Panc1 (cell line): Measurements from ENCODE around the gene PPOX. TPM values are rescaled to one million over a fixed set of nuclear protein-coding genes. Genes with fewer than 3 reads are reported as not detected.

Experiments
- ATAC-seq: fragments of 200-7000 bp; cut with Tn5 transposase; 2 replicates; pipeline ENCODE4 v1.9.1; 2020; ENCODE audit warnings: mild to moderate bottlenecking, moderate library complexity
- BruUV-seq: library from RNA; stranded (reverse); fragments of 400-500 nt; replicated peaks from 2 replicates; lab custom pipeline; 2021; lab: Mats Ljungman, UMichigan
- CTCF ChIA-PET: fragments of 300-600 bp; sonication (Branson Sonifier 250); formaldehyde crosslinking; loops from one replicate; lab custom pipeline; 2022; ENCODE audit warnings: antibody characterized with exemption; lab: Charles Lee
- POLR2A ChIA-PET: fragments of 300-600 bp; sonication (Branson Sonifier 250); formaldehyde crosslinking; loops from one replicate; lab custom pipeline; 2022; ENCODE audit warnings: antibody characterized with exemption; lab: Charles Lee
- DNase-seq: peaks from one replicate; pipeline ENCODE4 v3.0.0-alpha.2; 2010; ENCODE audit warnings: low read depth, low spot score
- H3K27ac ChIP-seq: 2 replicates; pipeline ENCODE4 v1.5.1; 2011; ENCODE audit warnings: mild to moderate bottlenecking, low read length, inconsistent platforms
- H3K27me3 ChIP-seq: fragments of 200-500 bp; sonication (Bioruptor generic); 2 replicates; pipeline ENCODE4 v1.6.0; 2014; ENCODE audit warnings: low read length, inconsistent platforms; ENCODE audit not compliant: control insufficient read depth, insufficient read depth
- H3K36me3 ChIP-seq: fragments of 200-500 bp; sonication (Bioruptor generic); 2 replicates; pipeline ENCODE4 v1.5.1; 2014; ENCODE audit warnings: inconsistent platforms, mild to moderate bottlenecking, low read length, moderate library complexity; ENCODE audit not compliant: control insufficient read depth, insufficient read depth
- H3K4me1 ChIP-seq: 2 replicates; pipeline ENCODE4 v1.5.1; 2011; ENCODE audit warnings: inconsistent platforms, mild to moderate bottlenecking, low read length, moderate library complexity; ENCODE audit not compliant: control insufficient read depth, insufficient read depth
- H3K4me3 ChIP-seq, 2 experiments: 2 replicates each; pipeline ENCODE4 v1.5.1; 2011 to 2012; ENCODE audit warnings: low read depth in 2 of 2, low read length in 2 of 2, mild to moderate bottlenecking in 2 of 2, inconsistent platforms in 1 of 2, moderate library complexity in 1 of 2
- H3K9me3 ChIP-seq: fragments of 200-500 bp; sonication (Bioruptor generic); 2 replicates; pipeline ENCODE4 v1.5.1; 2014; ENCODE audit warnings: low read depth, mild to moderate bottlenecking, inconsistent platforms, low read length, moderate library complexity; ENCODE audit not compliant: control insufficient read depth, insufficient read depth
- POLR2AphosphoS5 ChIP-seq: IDR thresholded peaks from 2 replicates; pipeline ENCODE4 v1.6.1; 2012; ENCODE audit warnings: mild to moderate bottlenecking, low read depth, low read length, moderate library complexity
- SIN3A ChIP-seq: IDR thresholded peaks from 2 replicates; pipeline ENCODE4 v1.6.1; 2012; ENCODE audit warnings: low read depth, mild to moderate bottlenecking, low read length, moderate library complexity, borderline replicate concordance; ENCODE audit not compliant: insufficient read depth
- TCF7L2 ChIP-seq: IDR thresholded peaks from 2 replicates; pipeline ENCODE4 v1.6.1; 2011; ENCODE audit warnings: mild to moderate bottlenecking, low read depth, low read length, inconsistent platforms
- in situ Hi-C: cut with HindIII; loops from 2 replicates; pipeline ENCODE4 v1.10.0; 2016; ENCODE audit warnings: low sequenced_read_pairs, low pct_unique_long_range_greater_than_20kb
- intact Hi-C: fragments of 100-400 bp; cut with micrococcal nuclease; formaldehyde crosslinking; loops from one replicate; pipeline ENCODE4 v1.10.0; 2022; ENCODE audit not compliant: unreplicated experiment
- total RNA-seq: library from RNA; stranded (reverse); gene quantifications from one replicate; pipeline ENCODE4 v1.2.1, GENCODE V29; 2021; ENCODE audit not compliant: unreplicated experiment
- TF ChIP-seq, protein P1 (sequence below): fragments of 450-650 bp; IDR thresholded peaks from 2 replicates; pipeline ENCODE4 v1.5.1; 2017; ENCODE audit warnings: mild to moderate bottlenecking
- TF ChIP-seq, protein P2 (sequence below), 2 experiments: IDR thresholded peaks; 2 replicates each; pipeline ENCODE4 v1.6.1; 2011 to 2012; ENCODE audit warnings: low read depth in 2 of 2, control low read depth in 1 of 2, low read length in 1 of 2, mild to moderate bottlenecking in 1 of 2, moderate library complexity in 1 of 2; ENCODE audit not compliant: insufficient read depth in 1 of 2

PPOX gene
- total RNA-seq, 1 experiment from 2014 or later = 20.6 TPM

DNA sequence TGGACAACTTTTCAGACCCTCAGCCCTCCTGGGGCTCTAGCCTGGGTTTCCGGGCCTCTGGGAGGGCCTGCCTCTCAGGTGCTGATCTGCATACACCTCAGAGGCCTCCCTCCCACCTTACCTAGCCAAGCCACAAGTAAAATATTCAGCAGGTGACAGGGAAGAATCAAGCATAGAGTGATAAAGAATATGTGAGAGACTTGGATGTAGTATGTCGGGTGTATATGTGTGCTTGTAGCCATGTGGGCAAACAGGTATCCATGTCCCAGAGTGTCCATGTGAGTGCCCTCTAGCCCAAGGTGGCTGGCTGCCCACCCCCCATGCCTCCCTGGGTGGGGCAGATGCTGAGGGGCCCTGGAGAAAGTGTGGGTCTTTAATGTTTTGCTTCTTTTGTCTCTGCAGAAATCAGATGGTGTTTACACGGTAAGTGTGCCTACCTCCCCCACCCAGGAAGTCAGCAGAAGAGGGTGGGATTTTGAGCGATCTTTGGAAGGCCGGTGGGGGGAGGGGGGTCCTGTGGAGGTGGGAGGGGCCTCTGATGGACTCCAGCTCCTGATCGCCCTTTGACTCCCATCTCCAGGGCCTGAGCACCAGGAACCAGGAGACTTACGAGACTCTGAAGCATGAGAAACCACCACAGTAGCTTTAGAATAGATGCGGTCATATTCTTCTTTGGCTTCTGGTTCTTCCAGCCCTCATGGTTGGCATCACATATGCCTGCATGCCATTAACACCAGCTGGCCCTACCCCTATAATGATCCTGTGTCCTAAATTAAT is 52.3 kb downstream of the PPOX start:
- intact Hi-C loops (no loop called here), in situ Hi-C loops (loop anchor here (25.0 kb wide), 1 partner anchor 169 kb away; no protein-coding TSS in a partner anchor)
- Histone ChIP-seq H3K27ac (no peak overlapping the region), H3K4me3 (no peak overlapping the region), H3K36me3 (peaks cover 4% of the 10 kb centered on the region; the same call in 1 of the 2 replicates), H3K9me3 (no peaks in the 10 kb centered on the region), H3K4me1 (no peaks in the 10 kb centered on the region), H3K27me3 (no peaks in the 10 kb centered on the region)
- DNase-seq (no peak), ATAC-seq (no peak)
- ChIA-PET CTCF (no interaction called here), POLR2A (no interaction called here)
- no TSS peak for BruUV-seq
- TF ChIP-seq, protein P1, sequence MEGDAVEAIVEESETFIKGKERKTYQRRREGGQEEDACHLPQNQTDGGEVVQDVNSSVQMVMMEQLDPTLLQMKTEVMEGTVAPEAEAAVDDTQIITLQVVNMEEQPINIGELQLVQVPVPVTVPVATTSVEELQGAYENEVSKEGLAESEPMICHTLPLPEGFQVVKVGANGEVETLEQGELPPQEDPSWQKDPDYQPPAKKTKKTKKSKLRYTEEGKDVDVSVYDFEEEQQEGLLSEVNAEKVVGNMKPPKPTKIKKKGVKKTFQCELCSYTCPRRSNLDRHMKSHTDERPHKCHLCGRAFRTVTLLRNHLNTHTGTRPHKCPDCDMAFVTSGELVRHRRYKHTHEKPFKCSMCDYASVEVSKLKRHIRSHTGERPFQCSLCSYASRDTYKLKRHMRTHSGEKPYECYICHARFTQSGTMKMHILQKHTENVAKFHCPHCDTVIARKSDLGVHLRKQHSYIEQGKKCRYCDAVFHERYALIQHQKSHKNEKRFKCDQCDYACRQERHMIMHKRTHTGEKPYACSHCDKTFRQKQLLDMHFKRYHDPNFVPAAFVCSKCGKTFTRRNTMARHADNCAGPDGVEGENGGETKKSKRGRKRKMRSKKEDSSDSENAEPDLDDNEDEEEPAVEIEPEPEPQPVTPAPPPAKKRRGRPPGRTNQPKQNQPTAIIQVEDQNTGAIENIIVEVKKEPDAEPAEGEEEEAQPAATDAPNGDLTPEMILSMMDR = no peak
- TF ChIP-seq, protein P2, sequence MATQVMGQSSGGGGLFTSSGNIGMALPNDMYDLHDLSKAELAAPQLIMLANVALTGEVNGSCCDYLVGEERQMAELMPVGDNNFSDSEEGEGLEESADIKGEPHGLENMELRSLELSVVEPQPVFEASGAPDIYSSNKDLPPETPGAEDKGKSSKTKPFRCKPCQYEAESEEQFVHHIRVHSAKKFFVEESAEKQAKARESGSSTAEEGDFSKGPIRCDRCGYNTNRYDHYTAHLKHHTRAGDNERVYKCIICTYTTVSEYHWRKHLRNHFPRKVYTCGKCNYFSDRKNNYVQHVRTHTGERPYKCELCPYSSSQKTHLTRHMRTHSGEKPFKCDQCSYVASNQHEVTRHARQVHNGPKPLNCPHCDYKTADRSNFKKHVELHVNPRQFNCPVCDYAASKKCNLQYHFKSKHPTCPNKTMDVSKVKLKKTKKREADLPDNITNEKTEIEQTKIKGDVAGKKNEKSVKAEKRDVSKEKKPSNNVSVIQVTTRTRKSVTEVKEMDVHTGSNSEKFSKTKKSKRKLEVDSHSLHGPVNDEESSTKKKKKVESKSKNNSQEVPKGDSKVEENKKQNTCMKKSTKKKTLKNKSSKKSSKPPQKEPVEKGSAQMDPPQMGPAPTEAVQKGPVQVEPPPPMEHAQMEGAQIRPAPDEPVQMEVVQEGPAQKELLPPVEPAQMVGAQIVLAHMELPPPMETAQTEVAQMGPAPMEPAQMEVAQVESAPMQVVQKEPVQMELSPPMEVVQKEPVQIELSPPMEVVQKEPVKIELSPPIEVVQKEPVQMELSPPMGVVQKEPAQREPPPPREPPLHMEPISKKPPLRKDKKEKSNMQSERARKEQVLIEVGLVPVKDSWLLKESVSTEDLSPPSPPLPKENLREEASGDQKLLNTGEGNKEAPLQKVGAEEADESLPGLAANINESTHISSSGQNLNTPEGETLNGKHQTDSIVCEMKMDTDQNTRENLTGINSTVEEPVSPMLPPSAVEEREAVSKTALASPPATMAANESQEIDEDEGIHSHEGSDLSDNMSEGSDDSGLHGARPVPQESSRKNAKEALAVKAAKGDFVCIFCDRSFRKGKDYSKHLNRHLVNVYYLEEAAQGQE (IDR thresholded peaks at IDR 0.05; ENCODE audit: insufficient read depth in 1 of 2, low read depth in 2 of 2, low read length in 1 of 2) = no peak
- TF ChIP-seq POLR2AphosphoS5 (no peak), SIN3A (no peak), TCF7L2 (no peak)

DNA sequence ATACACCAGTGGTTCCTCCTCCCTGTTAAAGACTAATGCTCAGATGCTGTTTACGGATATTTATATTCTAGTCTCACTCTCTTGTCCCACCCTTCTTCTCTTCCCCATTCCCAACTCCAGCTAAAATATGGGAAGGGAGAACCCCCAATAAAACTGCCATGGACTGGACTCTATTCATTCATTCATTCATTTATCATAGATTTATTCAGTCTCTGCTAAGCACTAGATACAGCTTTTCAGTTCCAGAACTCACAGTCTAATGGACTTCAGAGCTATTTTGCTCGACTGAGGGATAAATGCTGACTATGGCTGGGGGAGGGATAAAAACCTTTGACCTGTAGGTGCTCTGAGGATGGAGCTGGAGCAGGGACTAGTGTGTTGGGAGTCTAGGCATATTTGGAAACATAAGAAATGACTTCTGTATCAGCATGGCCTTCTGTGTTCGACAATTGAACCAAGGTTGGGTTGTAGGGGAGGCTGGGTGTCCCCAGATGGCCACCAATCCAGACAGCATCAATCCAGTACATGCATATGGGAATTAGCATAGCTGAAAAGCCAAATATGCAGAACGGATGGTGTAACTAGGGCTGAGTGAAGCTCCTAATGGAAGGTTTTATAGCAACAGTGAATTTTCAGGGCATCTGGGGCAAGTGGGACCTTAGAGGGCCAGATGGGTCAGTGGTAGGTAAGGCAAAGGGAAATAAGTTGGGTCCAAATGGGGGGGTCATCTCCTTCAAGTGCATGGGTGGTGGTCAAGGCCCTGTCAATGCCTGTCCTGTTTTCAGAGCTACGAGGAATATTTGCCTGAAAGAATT is 53.1 kb downstream of the PPOX start:
- no peak for ATAC-seq
- Histone ChIP-seq H3K9me3 (no peaks in the 10 kb centered on the region), H3K27ac (no peak overlapping the region), H3K4me3 (no peak overlapping the region), H3K36me3 (0 out of 2 replicates have a peak, but pooled peaks cover 2% of the 10 kb centered on the region), H3K27me3 (no peaks in the 10 kb centered on the region), H3K4me1 (no peaks in the 10 kb centered on the region)
- intact Hi-C loops = no loop called here
- CTCF ChIA-PET = no interaction called here
- no TSS peak for BruUV-seq
- POLR2A ChIA-PET = interaction anchor here (0.8 kb wide), 1 partner anchor 18 kb away, joined by 3 read pairs; no protein-coding TSS in a partner anchor
- in situ Hi-C loops = loop anchor here (25.0 kb wide), 1 partner anchor 168 kb away; no protein-coding TSS in a partner anchor
- TF ChIP-seq SIN3A = no peak
- TF ChIP-seq, protein P2 (IDR thresholded peaks at IDR 0.05; ENCODE audit: insufficient read depth in 1 of 2, low read depth in 2 of 2, low read length in 1 of 2) = no peak
- TF ChIP-seq TCF7L2 = no peak
- TF ChIP-seq, protein P1 = no peak
- TF ChIP-seq POLR2AphosphoS5 = no peak
- no peak for DNase-seq
